Measurements from ENCODE around the gene TTC7B.

TTC7B gene

GRCh38 chr14:90674716-90675115, 141.5 kb downstream of the TTC7B start:
- DNase-seq (ENCODE audit: low read depth) = no peak

- DNase-seq (ENCODE audit: low read depth) = no peak
Measured at GRCh38 chr14:90674043-90674670, 142.1 kb downstream of the TTC7B start.

GRCh38 chr14:90671382-90672234, 144.6 kb downstream of the TTC7B start:
- no peak for DNase-seq (ENCODE audit: low read depth)

- DNase-seq (ENCODE audit: low read depth) = no peak
Measured at GRCh38 chr14:90669731-90670130, 146.5 kb downstream of the TTC7B start.

GRCh38 chr14:90666571-90666970, 149.7 kb downstream of the TTC7B start:
- DNase-seq (ENCODE audit: low read depth) = no peak

- DNase-seq (ENCODE audit: low read depth) = no peak
Measured at GRCh38 chr14:90665321-90666000, 150.8 kb downstream of the TTC7B start.

GRCh38 chr14:90664911-90665310, 151.3 kb downstream of the TTC7B start:
- DNase-seq (ENCODE audit: low read depth) = no peak

GRCh38 chr14:90663680-90664079, 152.6 kb downstream of the TTC7B start:
- DNase-seq (ENCODE audit: low read depth) = no peak

GRCh38 chr14:90663140-90663539, 153.1 kb downstream of the TTC7B start:
- DNase-seq (ENCODE audit: low read depth) = no peak

- no peak for DNase-seq (ENCODE audit: low read depth)
Measured at GRCh38 chr14:90661866-90662265, 154.4 kb downstream of the TTC7B start.

- DNase-seq (ENCODE audit: low read depth) = no peak
Measured at GRCh38 chr14:90660865-90661570, 155.2 kb downstream of the TTC7B start.

GRCh38 chr14:90659156-90659555, 157.1 kb downstream of the TTC7B start:
- DNase-seq (ENCODE audit: low read depth) = no peak

- no peak for DNase-seq (ENCODE audit: low read depth)
Measured at GRCh38 chr14:90658541-90658967, 157.7 kb downstream of the TTC7B start.

GRCh38 chr14:90656973-90657372, 159.3 kb downstream of the TTC7B start:
- no peak for DNase-seq (ENCODE audit: low read depth)

- DNase-seq (ENCODE audit: low read depth) = no peak
Measured at GRCh38 chr14:90655829-90656228, 160.4 kb downstream of the TTC7B start.

GRCh38 chr14:90654831-90655276, 161.4 kb downstream of the TTC7B start:
- DNase-seq (ENCODE audit: low read depth) = no peak

GRCh38 chr14:90652626-90653025, 163.6 kb downstream of the TTC7B start:
- DNase-seq (ENCODE audit: low read depth) = no peak

GRCh38 chr14:90651976-90652560, 164.2 kb downstream of the TTC7B start:
- no peak for DNase-seq (ENCODE audit: low read depth)

GRCh38 chr14:90651271-90651804, 164.9 kb downstream of the TTC7B start:
- no peak for DNase-seq (ENCODE audit: low read depth)

- DNase-seq (ENCODE audit: low read depth) = no peak
Measured at GRCh38 chr14:90649557-90650135, 166.6 kb downstream of the TTC7B start.

GRCh38 chr14:90649083-90649482, 167.1 kb downstream of the TTC7B start:
- no peak for DNase-seq (ENCODE audit: low read depth)

Data from T-helper 22 cell (primary cell).